DMS53 (cell line): ENCODE measurements around the gene LRIG2.

Experiments used
- DNase-seq: peaks from one replicate; lab custom pipeline; 2025; lab: John Stamatoyannopoulos, UW

Gene LRIG2

GRCh38 chr1:113170519-113170918 lies 97.5 kb downstream of the LRIG2 start:
- DNase-seq: no peak

- DNase-seq: no peak
Observed at GRCh38 chr1:113178106-113178505, 105.1 kb downstream of the LRIG2 start.

- DNase-seq: no peak
Observed at GRCh38 chr1:113178522-113178921, 105.5 kb downstream of the LRIG2 start.
